ENCODE data around the gene INPP5B.

- no peak for TF ChIP-seq CTCF (IDR thresholded peaks at IDR 0.05)
- no peak for TF ChIP-seq POLR2A (IDR thresholded peaks at IDR 0.05)
- TF ChIP-seq POLR2AphosphoS5 (IDR thresholded peaks at IDR 0.05) = no peak
- no peak for TF ChIP-seq EP300 (IDR thresholded peaks at IDR 0.05)
Measured at GRCh38 chr1:37831109-37831508, 115.7 kb downstream of the INPP5B start.
